ENCODE data around the gene GALNT11. TPM values are rescaled to one million over a fixed set of nuclear protein-coding genes. Genes with fewer than 3 reads are reported as not detected.

Gene GALNT11
- total and polyA plus RNA-seq, 4 donors = 12.0 to 21.8 (median 13.8) TPM

DNA sequence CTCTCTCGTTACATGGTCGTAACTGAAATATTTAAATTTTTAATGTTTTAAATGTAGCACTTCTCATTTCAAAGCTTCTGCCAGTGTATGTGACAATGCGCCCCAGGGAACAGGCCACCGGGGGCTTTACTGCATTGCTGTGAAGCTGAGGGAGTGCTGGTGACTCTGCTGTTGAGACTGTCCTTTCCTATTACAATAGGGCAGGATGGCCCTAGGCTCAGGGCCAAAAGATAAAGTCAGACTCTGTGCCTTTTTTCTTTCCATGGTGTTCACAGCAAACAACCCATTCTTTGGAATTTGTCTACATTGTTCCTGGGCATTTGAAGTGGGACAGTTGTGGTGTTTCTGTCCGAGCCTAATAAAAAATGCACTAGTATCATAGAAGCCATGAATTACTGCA lies 107.3 kb downstream of the GALNT11 start:
- Histone ChIP-seq H3K4me1 (ENCODE audit: control insufficient read depth in 4 of 4, insufficient read depth in 4 of 4, low read length in 3 of 4) (no peaks in the 10 kb centered on the region), H3K9ac (ENCODE audit: low read depth in 1 of 2, low read length in 2 of 2) (no peak overlapping the region), H3K36me3 (ENCODE audit: control insufficient read depth in 4 of 4, insufficient read depth in 3 of 4, low read depth in 1 of 4, low read length in 3 of 4) (peaks cover 6 to 48% (median 13%) of the 10 kb centered on the region in 4 donors), H3K4me3 (ENCODE audit: low read depth in 1 of 3, low read length in 3 of 3) (no peak overlapping the region), H3K27me3 (ENCODE audit: control insufficient read depth in 4 of 4, insufficient read depth in 4 of 4, low read length in 3 of 4) (no peaks in the 10 kb centered on the region), H3K27ac (ENCODE audit: low read depth in 1 of 2, low read length in 2 of 2) (no peak overlapping the region), H3K9me3 (ENCODE audit: control insufficient read depth in 4 of 4, low read length in 3 of 4) (no peaks in the 10 kb centered on the region)
- WGBS = 88% methylated on average over 5 of the region's 5 CpGs
- no peak for DNase-seq (ENCODE audit: low spot score)
- TF ChIP-seq, protein P1, sequence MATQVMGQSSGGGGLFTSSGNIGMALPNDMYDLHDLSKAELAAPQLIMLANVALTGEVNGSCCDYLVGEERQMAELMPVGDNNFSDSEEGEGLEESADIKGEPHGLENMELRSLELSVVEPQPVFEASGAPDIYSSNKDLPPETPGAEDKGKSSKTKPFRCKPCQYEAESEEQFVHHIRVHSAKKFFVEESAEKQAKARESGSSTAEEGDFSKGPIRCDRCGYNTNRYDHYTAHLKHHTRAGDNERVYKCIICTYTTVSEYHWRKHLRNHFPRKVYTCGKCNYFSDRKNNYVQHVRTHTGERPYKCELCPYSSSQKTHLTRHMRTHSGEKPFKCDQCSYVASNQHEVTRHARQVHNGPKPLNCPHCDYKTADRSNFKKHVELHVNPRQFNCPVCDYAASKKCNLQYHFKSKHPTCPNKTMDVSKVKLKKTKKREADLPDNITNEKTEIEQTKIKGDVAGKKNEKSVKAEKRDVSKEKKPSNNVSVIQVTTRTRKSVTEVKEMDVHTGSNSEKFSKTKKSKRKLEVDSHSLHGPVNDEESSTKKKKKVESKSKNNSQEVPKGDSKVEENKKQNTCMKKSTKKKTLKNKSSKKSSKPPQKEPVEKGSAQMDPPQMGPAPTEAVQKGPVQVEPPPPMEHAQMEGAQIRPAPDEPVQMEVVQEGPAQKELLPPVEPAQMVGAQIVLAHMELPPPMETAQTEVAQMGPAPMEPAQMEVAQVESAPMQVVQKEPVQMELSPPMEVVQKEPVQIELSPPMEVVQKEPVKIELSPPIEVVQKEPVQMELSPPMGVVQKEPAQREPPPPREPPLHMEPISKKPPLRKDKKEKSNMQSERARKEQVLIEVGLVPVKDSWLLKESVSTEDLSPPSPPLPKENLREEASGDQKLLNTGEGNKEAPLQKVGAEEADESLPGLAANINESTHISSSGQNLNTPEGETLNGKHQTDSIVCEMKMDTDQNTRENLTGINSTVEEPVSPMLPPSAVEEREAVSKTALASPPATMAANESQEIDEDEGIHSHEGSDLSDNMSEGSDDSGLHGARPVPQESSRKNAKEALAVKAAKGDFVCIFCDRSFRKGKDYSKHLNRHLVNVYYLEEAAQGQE (IDR thresholded peaks at IDR 0.05) = no peak
- TF ChIP-seq EGR1 (IDR thresholded peaks at IDR 0.05; ENCODE audit: low read depth in 2 of 2) (no peak), HNF4A (conservative IDR thresholded peaks at IDR 0.05) (no peak), YY1 (IDR thresholded peaks at IDR 0.05) (no peak), SP1 (IDR thresholded peaks at IDR 0.05) (no peak), NR2F2 (IDR thresholded peaks at IDR 0.05) (no peak), JUND (IDR thresholded peaks at IDR 0.05) (no peak)

DNA sequence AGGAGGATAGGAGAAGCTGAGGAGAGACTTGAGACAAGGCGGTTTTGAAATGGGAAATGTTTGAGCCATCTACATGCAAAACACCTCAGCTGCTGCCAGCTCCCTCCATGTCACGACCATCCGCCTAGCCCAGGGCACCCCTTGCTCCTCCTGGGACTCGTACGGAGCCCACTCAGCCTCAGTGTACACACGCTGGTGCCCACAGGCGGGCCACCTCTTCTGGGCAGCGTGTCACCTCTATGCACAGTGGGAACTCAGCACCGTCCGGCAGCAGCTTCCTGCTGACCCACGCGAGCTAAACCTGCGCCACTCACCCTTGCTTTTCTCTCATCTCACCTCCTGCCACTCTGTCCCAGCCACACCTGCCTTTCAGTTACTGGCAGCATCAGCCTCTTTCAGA lies 108.3 kb downstream of the GALNT11 start:
- Histone ChIP-seq H3K9me3 (ENCODE audit: control insufficient read depth in 4 of 4, low read length in 3 of 4) (no peaks in the 10 kb centered on the region), H3K27me3 (ENCODE audit: control insufficient read depth in 4 of 4, insufficient read depth in 4 of 4, low read length in 3 of 4) (no peaks in the 10 kb centered on the region), H3K36me3 (ENCODE audit: control insufficient read depth in 4 of 4, insufficient read depth in 3 of 4, low read depth in 1 of 4, low read length in 3 of 4) (peaks cover 5 to 53% (median 23%) of the 10 kb centered on the region in 4 donors), H3K27ac (ENCODE audit: low read depth in 1 of 2, low read length in 2 of 2) (no peak overlapping the region), H3K4me1 (ENCODE audit: control insufficient read depth in 4 of 4, insufficient read depth in 4 of 4, low read length in 3 of 4) (no peaks in the 10 kb centered on the region), H3K4me3 (ENCODE audit: low read depth in 1 of 3, low read length in 3 of 3) (no peak overlapping the region), H3K9ac (ENCODE audit: low read depth in 1 of 2, low read length in 2 of 2) (no peak overlapping the region)
- no peak for DNase-seq (ENCODE audit: low spot score)
- TF ChIP-seq FOXA2 (IDR thresholded peaks at IDR 0.05) (no peak), JUND (IDR thresholded peaks at IDR 0.05) (no peak), YY1 (IDR thresholded peaks at IDR 0.05) (no peak), FOXA1 (IDR thresholded peaks at IDR 0.05) (no peak), HNF4G (IDR thresholded peaks at IDR 0.05) (no peak), TAF1 (conservative IDR thresholded peaks at IDR 0.05) (no peak), RAD21 (IDR thresholded peaks at IDR 0.05) (no peak), HNF4A (conservative IDR thresholded peaks at IDR 0.05) (no peak), ZBTB33 (IDR thresholded peaks at IDR 0.05) (no peak), SP1 (IDR thresholded peaks at IDR 0.05) (no peak), NR2F2 (IDR thresholded peaks at IDR 0.05) (no peak), EGR1 (IDR thresholded peaks at IDR 0.05; ENCODE audit: low read depth in 2 of 2) (no peak), GABPA (IDR thresholded peaks at IDR 0.05 in 1 of 2, conservative IDR thresholded peaks at IDR 0.05 in 1 of 2) (no peak), RXRA (IDR thresholded peaks at IDR 0.05) (no peak)
- TF ChIP-seq, protein P2, sequence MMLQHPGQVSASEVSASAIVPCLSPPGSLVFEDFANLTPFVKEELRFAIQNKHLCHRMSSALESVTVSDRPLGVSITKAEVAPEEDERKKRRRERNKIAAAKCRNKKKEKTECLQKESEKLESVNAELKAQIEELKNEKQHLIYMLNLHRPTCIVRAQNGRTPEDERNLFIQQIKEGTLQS (IDR thresholded peaks at IDR 0.05) = no peak
- TF ChIP-seq, protein P3, sequence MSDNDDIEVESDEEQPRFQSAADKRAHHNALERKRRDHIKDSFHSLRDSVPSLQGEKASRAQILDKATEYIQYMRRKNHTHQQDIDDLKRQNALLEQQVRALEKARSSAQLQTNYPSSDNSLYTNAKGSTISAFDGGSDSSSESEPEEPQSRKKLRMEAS (IDR thresholded peaks at IDR 0.05) = no peak
- TF ChIP-seq, protein P4, sequence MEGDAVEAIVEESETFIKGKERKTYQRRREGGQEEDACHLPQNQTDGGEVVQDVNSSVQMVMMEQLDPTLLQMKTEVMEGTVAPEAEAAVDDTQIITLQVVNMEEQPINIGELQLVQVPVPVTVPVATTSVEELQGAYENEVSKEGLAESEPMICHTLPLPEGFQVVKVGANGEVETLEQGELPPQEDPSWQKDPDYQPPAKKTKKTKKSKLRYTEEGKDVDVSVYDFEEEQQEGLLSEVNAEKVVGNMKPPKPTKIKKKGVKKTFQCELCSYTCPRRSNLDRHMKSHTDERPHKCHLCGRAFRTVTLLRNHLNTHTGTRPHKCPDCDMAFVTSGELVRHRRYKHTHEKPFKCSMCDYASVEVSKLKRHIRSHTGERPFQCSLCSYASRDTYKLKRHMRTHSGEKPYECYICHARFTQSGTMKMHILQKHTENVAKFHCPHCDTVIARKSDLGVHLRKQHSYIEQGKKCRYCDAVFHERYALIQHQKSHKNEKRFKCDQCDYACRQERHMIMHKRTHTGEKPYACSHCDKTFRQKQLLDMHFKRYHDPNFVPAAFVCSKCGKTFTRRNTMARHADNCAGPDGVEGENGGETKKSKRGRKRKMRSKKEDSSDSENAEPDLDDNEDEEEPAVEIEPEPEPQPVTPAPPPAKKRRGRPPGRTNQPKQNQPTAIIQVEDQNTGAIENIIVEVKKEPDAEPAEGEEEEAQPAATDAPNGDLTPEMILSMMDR (IDR thresholded peaks at IDR 0.05; ENCODE audit: low read depth, low read length, missing input control) = no peak
- TF ChIP-seq, protein P1 (IDR thresholded peaks at IDR 0.05) = no peak
- 98% methylated on average over 13 of the region's 13 CpGs for WGBS
